ENCODE data around the gene PTGES2.
A peak's percentile ranks its signal among the peaks of the same experiment; 100 is the strongest.
"Not testable (repeated sequence)": the region's sequence is repeated elsewhere in the genome, so short reads cannot be mapped to it uniquely, and the experiment has no call there.

Gene PTGES2

DNA sequence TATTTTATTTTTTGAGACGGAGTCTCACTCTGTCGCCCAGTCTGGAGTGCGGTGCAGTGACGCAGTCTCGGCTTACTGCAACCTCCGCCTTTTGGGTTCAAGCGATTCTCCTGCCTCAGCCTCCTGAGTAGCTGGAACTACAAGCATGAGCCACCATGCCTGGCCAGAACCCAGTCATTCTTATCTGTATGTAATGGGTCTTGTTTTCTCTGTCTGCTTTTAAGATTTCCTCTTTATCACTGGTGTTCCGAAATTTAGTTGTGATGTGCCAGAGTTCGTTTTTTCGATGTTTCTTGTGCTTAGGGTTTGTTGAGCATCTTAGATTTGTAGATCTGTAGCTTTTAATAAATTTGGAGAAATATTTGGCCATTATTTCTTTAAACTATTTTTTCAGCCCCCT, 40.3 kb downstream of the PTGES2 start:
- DNase-seq (ENCODE audit: low read depth in 2 of 2) = no peak

DNA sequence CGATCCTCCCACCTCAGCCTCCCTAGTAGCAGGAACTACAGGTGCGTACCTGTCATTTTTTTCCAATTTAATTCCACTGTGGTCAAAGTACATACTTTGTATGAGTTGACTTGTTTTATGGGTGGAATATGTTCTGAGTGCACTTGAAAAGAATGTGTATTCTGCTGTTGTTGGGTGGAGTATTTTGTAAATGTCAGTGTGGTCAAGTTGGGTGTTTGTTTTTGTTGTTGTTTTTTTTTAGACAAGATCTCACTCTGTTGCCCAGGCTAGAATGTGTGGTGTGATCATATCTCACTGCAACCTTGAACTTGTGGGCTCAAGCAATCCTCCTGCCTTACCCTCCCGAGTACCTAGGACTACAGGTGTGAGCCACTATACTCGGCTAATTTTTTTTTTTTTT, 41.6 kb downstream of the PTGES2 start:
- no peak for DNase-seq (ENCODE audit: low read depth in 2 of 2)

GRCh38 chr9:128084746-128085145, 42.8 kb downstream of the PTGES2 start:
- no peak for DNase-seq (ENCODE audit: low read depth in 2 of 2)

GRCh38 chr9:128082151-128082550, 45.4 kb downstream of the PTGES2 start:
- DNase-seq (ENCODE audit: low read depth in 2 of 2) = no peak

GRCh38 chr9:128081056-128081455, 46.5 kb downstream of the PTGES2 start:
- DNase-seq (ENCODE audit: low read depth in 2 of 2) = no peak

GRCh38 chr9:128080206-128080605, 47.3 kb downstream of the PTGES2 start:
- DNase-seq (ENCODE audit: low read depth in 2 of 2) = no peak

- no peak for DNase-seq (ENCODE audit: low read depth in 2 of 2)
Observed at GRCh38 chr9:128078504-128079434, 48.8 kb downstream of the PTGES2 start.

GRCh38 chr9:128077847-128078503, 49.6 kb downstream of the PTGES2 start:
- DNase-seq (ENCODE audit: low read depth in 2 of 2) = no peak

DNA sequence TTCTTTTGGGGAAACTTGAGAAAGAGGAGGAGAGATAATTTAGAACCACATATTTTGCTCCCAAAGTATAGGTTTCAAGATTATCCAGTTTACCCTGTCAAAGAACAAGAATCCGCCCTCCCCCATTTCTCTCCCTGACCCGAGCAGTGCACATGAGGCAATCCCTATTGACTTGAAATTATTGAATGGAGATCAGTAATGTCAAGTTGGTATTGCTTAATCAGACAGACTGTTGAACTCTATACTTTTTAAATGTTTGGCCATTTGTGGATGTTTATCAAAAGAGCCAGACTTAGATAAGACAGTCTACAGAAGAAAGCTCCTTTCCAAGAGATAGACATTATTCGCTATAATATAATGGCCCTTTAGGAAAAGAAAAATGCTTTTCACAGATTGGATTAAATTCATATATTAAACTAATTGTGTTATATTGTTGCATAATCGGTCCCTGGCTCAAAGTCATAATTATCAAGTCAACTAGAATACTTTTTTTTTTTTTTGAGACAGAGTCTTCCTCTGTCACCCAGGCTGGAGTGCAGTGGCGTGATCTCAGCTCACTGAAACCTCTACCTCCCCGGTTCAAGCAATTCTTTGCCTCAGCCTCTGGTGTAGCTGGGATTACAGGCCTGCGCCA, 54.2 kb downstream of the PTGES2 start:
- DNase-seq (ENCODE audit: low read depth in 2 of 2) = no peak

DNA sequence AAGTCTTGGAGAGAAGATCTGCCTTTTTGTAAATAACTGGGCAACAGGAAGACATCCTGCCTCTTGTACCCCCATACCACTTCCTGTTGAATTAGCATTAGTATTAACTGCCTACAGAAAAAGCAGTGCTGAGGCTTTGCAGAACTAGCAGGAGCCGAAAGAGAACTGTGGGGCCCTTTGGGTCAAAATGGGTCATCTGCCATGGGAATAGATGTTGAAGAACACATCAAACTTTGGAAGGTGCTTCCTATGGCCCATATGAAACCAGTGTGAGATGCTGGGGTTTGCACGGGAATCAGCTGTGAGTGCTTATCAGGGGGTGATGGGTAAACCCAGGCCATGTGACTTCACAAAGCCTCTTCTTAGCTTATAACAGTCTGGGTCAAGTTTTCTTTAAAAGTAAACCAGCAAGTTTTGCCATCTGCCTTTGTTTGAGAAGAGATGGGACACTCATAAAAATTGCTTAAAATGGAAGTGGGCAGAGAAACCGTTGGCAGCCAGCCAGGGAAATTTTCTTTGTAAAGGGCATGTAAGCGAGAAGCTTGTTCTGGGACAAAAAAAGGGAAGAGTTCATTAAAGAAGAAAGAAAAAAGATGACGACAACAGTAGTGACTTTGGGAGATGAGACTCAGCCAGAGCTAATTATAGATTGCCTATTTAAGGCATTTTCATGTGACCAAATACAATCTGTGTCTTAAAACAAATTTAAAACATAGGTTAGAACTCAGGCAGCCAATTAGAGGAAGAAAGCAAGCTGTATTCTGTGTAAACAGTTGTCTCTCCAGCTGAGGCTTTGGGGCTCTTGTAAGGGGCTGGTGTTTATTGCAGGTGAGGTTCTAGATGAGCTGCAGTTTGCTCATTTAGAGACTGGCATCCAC, 55.1 kb downstream of the PTGES2 start:
- DNase-seq (ENCODE audit: low read depth in 2 of 2) = peak; percentile 33 to 46

GRCh38 chr9:128071475-128071874, 56.1 kb downstream of the PTGES2 start:
- DNase-seq (ENCODE audit: low read depth in 2 of 2) = not testable (repeated sequence)

DNA sequence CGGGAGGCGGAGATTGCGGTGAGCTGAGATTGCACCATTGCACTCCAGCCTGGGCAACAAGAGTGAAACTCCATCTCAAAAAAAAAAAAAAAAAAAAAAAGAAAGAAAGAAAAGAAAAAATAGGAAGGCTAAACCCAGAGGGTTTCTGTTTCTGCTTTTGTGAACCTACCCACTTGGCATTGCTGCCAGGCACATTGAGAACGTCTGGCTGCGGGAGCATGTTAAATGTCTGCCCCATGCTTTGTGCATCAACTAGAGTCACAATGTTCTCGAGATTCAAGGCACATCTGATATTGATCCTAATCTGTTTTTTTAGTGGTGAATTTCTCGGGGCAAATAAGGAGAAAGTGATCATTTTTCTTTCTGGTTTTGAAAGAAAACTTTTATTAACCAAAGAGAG, 56.7 kb downstream of the PTGES2 start:
- no peak for DNase-seq (ENCODE audit: low read depth in 2 of 2)
